ENCODE data around the gene POU6F2.
A peak's percentile ranks its signal among the peaks of the same experiment; 100 is the strongest.

POU6F2 gene

GRCh38 chr7:39353615-39354376 lies 376.1 kb downstream of the POU6F2 start (continued):
- TF ChIP-seq ZNF266 (tag by site-specific recombination; IDR thresholded peaks at IDR 0.05; ENCODE audit: low read depth), result no peak
- TF ChIP-seq ZNF248 (tag by site-specific recombination; IDR thresholded peaks at IDR 0.05), result no peak
- TF ChIP-seq ZNF623 (tag by site-specific recombination; IDR thresholded peaks at IDR 0.05), result no peak
- TF ChIP-seq GLIS1 (tag by site-specific recombination; IDR thresholded peaks at IDR 0.05), result peak; percentile 90
- no peak for TF ChIP-seq ZNF146 (tag by site-specific recombination; IDR thresholded peaks at IDR 0.05)
- no peak for TF ChIP-seq ZNF280C (tag by site-specific recombination; IDR thresholded peaks at IDR 0.05)
- no peak for TF ChIP-seq ZNF449 (tag by site-specific recombination; IDR thresholded peaks at IDR 0.05)
- 0 out of 2 replicates have a peak, but pooled peaks have one; percentile 40 for TF ChIP-seq ZSCAN5A (tag by site-specific recombination; IDR thresholded peaks at IDR 0.05)
- peak; percentile 84 for TF ChIP-seq OSR2 (tag by site-specific recombination; IDR thresholded peaks at IDR 0.05)
- TF ChIP-seq, protein P1, sequence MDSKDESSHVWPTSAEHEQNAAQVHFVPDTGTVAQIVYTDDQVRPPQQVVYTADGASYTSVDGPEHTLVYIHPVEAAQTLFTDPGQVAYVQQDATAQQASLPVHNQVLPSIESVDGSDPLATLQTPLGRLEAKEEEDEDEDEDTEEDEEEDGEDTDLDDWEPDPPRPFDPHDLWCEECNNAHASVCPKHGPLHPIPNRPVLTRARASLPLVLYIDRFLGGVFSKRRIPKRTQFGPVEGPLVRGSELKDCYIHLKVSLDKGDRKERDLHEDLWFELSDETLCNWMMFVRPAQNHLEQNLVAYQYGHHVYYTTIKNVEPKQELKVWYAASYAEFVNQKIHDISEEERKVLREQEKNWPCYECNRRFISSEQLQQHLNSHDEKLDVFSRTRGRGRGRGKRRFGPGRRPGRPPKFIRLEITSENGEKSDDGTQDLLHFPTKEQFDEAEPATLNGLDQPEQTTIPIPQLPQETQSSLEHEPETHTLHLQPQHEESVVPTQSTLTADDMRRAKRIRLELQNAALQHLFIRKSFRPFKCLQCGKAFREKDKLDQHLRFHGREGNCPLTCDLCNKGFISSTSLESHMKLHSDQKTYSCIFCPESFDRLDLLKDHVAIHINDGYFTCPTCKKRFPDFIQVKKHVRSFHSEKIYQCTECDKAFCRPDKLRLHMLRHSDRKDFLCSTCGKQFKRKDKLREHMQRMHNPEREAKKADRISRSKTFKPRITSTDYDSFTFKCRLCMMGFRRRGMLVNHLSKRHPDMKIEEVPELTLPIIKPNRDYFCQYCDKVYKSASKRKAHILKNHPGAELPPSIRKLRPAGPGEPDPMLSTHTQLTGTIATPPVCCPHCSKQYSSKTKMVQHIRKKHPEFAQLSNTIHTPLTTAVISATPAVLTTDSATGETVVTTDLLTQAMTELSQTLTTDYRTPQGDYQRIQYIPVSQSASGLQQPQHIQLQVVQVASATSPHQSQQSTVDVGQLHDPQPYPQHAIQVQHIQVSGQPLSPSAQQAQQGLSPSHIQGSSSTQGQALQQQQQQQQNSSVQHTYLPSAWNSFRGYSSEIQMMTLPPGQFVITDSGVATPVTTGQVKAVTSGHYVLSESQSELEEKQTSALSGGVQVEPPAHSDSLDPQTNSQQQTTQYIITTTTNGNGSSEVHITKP (tag by site-specific recombination; IDR thresholded peaks at IDR 0.05), result peak; percentile 41; the same call in 1 of the 2 replicates
- TF ChIP-seq PRDM1 (tag by site-specific recombination; IDR thresholded peaks at IDR 0.05), result no peak
- no peak for TF ChIP-seq ZSCAN4 (tag by site-specific recombination; IDR thresholded peaks at IDR 0.05)
- peak; percentile 55; the same call in 1 of the 2 replicates for TF ChIP-seq ZNF660 (tag by site-specific recombination; IDR thresholded peaks at IDR 0.05)
- no peak for TF ChIP-seq KLF9 (tag by site-specific recombination; IDR thresholded peaks at IDR 0.05; ENCODE audit: low read depth)
- TF ChIP-seq REPIN1 (tag by site-specific recombination; IDR thresholded peaks at IDR 0.05; ENCODE audit: low read depth), result no peak
- 0 out of 2 replicates have a peak, but pooled peaks have one; percentile 23 for TF ChIP-seq ZXDB (tag by site-specific recombination; IDR thresholded peaks at IDR 0.05)
- TF ChIP-seq OVOL3 (tag by site-specific recombination; IDR thresholded peaks at IDR 0.05), result no peak
- TF ChIP-seq ZNF629 (tag by site-specific recombination; IDR thresholded peaks at IDR 0.05), result peak; percentile 84
- TF ChIP-seq ATF2 (tag by site-specific recombination; IDR thresholded peaks at IDR 0.05; ENCODE audit: low read depth), result no peak
- TF ChIP-seq KLF16 (tag by site-specific recombination; IDR thresholded peaks at IDR 0.05), result 0 out of 2 replicates have a peak, but pooled peaks have one; percentile 23
- TF ChIP-seq ZBTB11 (tag by site-specific recombination; conservative IDR thresholded peaks at IDR 0.05; ENCODE audit: low read depth), result no peak

Data from HEK293 (cell line).